Lower leg skin (tissue), 3 donors: ENCODE data around the gene SPINK2.

Source experiments
- POLR2A ChIP-seq, 2 donors: fragments of 450-650 bp; IDR thresholded peaks; one replicate each; pipeline ENCODE4 v1.6.1; 2016 to 2017; ENCODE audit warnings: antibody characterized with exemption in 2 of 2, mild to moderate bottlenecking in 1 of 2, moderate library complexity in 1 of 2
- TF ChIP-seq, protein P1 (sequence below), 3 donors: fragments of 450-650 bp; IDR thresholded peaks; one replicate each; pipeline ENCODE4 v1.5.1; 2016; ENCODE audit warnings: antibody characterized with exemption in 3 of 3, mild to moderate bottlenecking in 3 of 3, moderate library complexity in 2 of 3

DNA sequence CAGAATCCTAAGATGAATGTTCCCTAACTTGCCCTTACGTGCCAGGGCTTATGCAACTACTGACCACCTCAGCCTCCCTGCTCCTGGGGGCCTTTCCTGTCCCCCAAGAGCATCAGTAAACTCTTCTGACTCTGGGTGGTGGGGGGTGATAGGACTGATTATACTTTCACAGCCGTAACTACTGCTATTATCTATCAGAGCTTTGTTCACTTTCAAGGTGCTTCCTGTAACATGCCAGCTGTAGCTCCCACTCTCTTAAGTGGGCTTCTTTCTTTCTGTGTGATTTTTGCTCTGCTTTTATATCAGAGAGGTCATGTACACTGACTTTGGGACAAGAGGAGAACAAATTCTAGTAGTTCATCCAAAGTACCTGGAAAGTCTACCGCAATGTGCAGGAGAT is 25.3 kb downstream of the SPINK2 start:
- no peak for TF ChIP-seq POLR2A (IDR thresholded peaks at IDR 0.05)
- TF ChIP-seq, protein P1, sequence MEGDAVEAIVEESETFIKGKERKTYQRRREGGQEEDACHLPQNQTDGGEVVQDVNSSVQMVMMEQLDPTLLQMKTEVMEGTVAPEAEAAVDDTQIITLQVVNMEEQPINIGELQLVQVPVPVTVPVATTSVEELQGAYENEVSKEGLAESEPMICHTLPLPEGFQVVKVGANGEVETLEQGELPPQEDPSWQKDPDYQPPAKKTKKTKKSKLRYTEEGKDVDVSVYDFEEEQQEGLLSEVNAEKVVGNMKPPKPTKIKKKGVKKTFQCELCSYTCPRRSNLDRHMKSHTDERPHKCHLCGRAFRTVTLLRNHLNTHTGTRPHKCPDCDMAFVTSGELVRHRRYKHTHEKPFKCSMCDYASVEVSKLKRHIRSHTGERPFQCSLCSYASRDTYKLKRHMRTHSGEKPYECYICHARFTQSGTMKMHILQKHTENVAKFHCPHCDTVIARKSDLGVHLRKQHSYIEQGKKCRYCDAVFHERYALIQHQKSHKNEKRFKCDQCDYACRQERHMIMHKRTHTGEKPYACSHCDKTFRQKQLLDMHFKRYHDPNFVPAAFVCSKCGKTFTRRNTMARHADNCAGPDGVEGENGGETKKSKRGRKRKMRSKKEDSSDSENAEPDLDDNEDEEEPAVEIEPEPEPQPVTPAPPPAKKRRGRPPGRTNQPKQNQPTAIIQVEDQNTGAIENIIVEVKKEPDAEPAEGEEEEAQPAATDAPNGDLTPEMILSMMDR (IDR thresholded peaks at IDR 0.05), result no peak
